ENCODE data around the gene CYTH1.
"Not testable (repeated sequence)": the region's sequence is repeated elsewhere in the genome, so short reads cannot be mapped to it uniquely, and the experiment has no call there.

CYTH1 gene

GRCh38 chr17:78689029-78689428 is 93.0 kb downstream of the CYTH1 start:
- DNase-seq (ENCODE audit: low read depth): no peak

DNA sequence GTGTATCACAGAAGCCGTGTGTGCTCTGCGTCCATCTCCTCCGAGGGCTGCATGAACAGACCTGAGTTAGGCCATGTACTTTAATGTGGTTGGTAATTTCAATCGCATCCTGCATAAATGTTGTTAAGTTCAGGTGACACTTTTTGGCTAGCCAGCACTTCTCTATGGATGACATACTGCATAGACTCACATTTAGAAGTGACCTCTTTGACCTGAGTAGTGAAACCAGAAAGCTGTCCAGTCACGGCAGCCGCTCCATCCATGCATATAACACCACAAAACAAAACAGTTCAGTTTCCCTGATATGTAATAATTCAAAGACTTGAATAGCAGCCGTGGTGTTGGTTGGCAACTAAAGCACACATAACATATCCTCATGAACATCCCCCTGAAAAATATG is 94.1 kb downstream of the CYTH1 start:
- DNase-seq (ENCODE audit: low read depth): no peak

GRCh38 chr17:78687125-78687524 is 94.9 kb downstream of the CYTH1 start:
- DNase-seq (ENCODE audit: low read depth): no peak

DNA sequence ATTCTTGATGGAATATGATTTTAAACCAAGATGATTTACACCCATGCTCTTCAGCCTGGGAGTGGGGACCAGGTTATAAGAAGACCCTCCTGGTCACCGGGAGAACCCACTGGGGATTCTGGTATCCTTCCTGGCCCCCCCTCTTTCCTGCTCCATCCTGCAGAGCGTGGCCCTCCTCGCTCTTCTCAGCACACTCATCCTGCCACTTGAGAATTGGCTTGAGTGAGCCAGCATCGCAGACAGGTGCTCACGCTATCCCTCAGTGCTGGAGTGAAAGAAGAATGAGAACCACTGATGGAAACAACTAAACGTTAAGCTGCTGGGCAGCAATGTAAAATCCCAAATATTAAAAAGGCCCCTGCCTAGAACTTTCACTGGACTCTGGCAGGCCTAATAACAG is 98.0 kb downstream of the CYTH1 start:
- DNase-seq (ENCODE audit: low read depth): no peak

DNA sequence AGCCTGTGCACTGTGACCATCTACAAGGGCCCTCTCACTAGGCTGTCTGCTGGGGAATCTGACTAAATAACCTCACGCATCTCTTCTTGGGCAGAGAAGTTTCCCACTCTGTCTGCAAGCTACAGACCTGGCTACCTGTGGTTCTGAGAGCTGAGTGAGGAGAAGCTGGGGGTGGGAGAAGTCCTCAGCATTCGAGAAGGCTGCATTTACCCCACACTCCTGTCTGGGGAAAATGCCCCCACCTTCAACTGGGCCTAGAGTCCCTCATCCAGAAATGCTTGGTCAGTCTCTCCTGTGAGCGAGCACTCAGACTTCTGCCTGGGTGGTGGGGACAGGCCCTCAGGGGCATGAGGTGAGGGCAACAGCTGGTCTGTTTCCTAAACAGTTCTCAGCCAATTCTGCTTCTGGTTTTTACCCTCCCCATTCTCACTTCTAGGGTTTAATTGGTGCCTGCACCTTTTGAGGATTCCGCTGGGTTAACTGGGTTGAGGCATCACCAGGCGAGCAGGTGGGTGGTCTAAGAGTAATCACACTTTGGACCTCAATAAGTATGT is 98.6 kb downstream of the CYTH1 start:
- no peak for DNase-seq (ENCODE audit: low read depth)

- no peak for DNase-seq (ENCODE audit: low read depth)
Measured at GRCh38 chr17:78682363-78682762, 99.7 kb downstream of the CYTH1 start.

- peak; percentile 68 for DNase-seq (ENCODE audit: low read depth)
Measured at GRCh38 chr17:78680436-78680835, 101.6 kb downstream of the CYTH1 start.

- peak; percentile 84 for DNase-seq (ENCODE audit: low read depth)
Measured at GRCh38 chr17:78679495-78680395, 102.3 kb downstream of the CYTH1 start.

GRCh38 chr17:78678711-78679110 is 103.4 kb downstream of the CYTH1 start:
- DNase-seq (ENCODE audit: low read depth): no peak

GRCh38 chr17:78678222-78678557 is 103.9 kb downstream of the CYTH1 start:
- DNase-seq (ENCODE audit: low read depth): no peak

DNA sequence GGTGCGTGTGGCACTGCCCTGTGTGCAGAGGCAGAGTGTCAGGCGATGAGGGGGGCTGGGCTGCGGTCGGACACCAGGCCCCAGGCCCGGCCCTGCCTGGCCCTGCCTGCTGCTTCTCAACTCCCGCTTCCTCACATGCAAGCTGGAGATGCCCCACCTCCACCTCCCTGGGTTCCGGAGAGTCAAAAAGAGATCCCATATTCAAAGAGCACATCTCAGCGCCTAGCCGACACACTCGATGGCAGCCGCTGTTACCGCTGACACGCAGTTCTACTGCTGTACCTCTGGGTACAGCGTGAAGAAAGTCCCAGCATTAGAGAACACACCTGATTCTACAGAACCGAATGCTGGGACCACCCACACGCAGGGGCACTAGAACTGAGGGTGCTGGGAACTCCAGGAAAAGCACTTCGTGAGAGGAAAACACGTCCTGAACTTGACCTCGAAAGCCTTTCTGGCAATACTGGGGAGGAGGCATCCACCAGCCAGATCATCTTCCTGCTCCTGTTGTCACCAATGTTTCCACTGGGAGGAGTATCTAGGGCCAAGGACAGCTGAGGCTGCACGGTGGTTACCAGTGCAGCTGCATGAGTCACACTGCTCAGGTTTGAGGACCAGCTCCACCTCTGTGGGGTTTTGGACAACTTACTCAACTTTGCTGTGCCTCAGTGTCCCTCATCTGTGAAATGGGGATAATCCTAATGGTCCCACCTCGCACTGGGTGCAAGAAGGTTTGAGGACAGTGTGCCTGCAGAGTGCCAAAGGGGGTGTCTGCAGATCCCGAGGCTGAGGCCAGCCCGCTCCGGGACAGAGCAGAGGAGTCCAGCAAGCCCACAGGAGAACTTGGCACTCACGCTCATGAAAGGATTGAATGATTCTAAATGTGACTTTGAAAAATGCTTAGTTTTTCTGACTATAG is 104.5 kb downstream of the CYTH1 start:
- peak; percentile 34 for DNase-seq (ENCODE audit: low read depth)

DNA sequence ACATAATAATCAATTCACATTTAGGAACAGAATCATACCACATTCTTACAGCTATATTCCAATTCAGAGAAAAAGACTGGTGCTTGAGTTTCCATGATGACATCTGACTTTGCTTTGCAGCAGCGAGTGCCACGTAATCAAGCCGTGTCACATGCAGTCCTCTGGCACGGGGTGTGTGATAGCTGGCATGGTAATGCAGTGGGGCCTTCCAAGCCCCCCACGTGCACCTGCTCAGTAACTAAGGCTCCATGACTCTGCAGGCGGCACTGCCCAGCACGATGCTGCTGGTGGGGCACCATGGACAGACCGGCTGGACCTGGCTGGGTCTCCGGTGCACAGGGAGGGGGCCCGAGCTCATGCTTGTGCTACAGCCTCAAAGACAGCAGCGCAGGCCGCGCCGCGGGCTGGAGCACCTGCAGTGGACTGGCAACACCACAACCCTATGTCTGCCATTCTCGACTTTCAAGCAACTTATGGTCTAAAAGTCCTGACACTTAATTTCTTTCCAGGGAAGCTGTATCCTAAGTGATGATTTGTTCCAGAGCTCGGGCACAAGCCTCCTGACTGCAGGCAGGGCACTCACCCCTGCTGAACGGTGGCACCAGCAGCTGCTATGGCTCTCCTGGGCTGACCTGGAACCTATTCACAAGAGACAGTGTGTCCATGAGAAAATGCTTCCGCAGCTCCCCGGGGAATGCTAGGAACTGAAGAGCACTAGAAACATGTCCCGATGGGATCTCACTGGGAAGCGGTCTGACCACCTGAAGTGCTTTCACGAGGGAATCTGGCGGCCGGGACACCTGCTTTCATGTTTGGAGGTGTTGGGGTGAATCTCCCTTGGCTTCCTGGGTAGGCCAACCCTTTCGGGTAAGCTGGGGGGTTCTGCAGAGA is 105.4 kb downstream of the CYTH1 start:
- no peak for DNase-seq (ENCODE audit: low read depth)

- DNase-seq (ENCODE audit: low read depth): no peak
Measured at GRCh38 chr17:78675836-78676235, 106.2 kb downstream of the CYTH1 start.

DNA sequence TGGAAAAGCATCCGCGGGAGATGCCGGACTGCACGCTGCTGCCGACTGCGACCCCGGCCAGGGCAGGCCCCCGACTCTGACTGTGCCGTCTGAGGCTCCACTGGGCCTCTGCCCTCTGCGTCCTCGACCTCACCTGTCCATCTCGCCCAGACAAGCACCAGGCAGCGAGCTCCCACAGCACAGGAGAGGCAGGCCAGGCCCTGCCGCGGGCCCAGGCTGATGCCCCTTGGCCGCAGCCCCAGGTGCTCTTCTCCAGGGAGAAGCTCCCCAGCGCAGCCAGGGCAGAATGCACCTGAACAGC is 106.8 kb downstream of the CYTH1 start:
- DNase-seq (ENCODE audit: low read depth): no peak

GRCh38 chr17:78674595-78675315 is 107.3 kb downstream of the CYTH1 start:
- no peak for DNase-seq (ENCODE audit: low read depth)

- DNase-seq (ENCODE audit: low read depth): no peak
Measured at GRCh38 chr17:78674156-78674555, 107.9 kb downstream of the CYTH1 start.

DNA sequence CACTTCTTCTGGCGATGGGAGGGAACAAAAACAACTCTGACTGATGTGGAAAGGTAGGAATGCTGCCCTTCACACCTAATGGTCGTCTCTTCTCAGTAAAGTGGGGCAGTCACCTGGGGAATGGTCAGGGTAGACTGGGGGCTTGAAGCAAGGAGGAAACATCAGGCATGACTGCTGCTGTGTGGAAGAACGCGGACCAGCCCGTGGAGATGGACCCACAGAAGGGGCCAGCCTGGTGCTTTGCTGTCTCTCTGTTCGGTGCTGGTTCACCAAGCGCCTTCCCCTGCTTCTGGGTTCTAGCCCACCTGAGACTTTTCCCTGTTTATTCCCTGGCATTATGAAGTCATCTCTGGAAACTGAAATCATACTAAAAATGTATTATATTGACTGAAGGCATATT is 108.7 kb downstream of the CYTH1 start:
- no peak for DNase-seq (ENCODE audit: low read depth)

DNA sequence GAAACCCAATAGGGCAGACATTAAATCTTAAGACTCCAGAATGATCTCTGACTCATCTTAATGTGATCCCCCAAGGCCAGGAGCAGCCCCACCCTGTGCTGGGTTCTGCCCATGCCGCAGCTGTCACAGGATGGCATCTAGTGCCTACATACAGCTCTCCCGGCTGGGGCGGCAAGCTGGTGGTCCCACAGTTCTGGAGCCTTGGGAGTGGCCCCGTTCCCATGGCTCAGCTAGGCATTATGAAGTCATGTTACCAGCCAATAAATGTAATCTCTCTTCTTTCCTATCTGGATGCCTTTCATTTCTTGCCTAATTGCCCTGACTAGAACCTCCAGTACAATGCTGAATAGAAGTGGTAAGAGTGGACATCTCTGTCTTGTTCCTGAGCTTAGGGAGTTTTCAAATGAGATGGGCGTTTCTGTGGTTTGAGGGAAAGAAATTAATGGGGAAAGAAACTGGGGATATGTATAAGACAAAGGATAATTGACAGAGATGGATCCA is 109.2 kb downstream of the CYTH1 start:
- peak; percentile 77 for DNase-seq (ENCODE audit: low read depth)

DNA sequence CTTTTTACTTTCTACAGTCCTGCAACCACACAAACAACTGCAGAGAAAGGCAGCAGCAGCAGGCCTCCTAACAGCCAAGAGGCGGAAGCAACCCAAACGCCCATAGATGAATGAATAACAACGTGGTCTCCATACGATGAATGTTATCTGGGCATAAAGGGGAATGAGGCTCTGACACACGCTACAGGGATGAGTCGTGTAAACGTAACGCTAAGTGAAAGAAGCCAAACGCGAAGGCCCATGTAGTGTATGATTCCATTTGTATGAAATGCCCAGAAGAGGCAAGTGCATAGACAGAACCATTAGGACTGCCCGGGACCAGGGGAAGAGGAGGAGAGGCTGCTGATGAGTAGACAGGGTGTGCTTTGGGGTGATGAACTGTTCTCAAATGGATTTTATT is 110.1 kb downstream of the CYTH1 start:
- peak; percentile 87 for DNase-seq (ENCODE audit: low read depth)

DNA sequence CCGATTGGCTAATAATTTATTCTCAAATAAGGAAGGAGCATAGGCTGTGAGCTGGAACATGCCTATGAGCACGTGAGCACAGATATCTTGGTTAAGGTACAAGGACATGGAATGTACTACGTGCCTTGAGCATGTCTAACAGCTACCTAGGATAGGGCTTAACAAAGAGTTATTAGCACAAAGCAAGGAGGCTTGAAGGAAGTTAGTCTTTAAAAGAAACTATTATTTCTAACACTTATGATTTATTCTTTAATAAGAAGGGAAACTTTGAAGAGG is 110.4 kb downstream of the CYTH1 start:
- DNase-seq (ENCODE audit: low read depth): not testable (repeated sequence)

All from amniotic epithelial cell (primary cell).